ENCODE data around the gene TOX3. TPM values are rescaled to one million over a fixed set of nuclear protein-coding genes. Genes with fewer than 3 reads are reported as not detected.

TOX3 gene
- total RNA-seq, 1 experiment from 2014 or later: 20.2 TPM

DNA sequence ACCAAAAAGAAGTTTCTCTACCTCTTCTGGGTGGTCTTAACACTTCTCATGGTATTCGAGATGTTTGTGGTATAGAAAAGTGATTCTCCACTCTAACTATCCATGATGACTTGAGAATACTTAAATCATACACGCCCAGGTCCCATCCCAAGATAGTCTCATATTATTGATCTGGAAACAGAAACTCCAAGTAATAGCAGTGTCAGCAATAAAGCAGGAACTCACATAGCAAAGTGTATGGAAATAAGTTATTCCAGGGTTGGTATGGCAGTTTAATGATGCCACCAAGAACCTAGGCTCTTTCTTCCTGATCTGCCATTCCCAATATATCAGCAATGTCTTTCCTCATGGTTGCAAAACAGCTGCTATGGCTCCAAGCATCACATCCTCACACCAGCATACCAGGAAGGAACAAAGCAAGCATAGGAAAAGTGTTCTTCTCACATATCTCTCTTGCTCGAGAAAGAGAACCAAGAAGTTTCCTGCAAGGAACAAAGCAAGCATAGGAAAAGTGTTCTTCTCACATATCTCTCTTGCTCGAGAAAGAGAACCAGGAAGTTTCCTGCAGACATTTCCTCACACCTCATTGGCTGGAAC, 23.6 kb upstream of the TOX3 start:
- ChIA-PET CTCF (no interaction called here), POLR2A (no interaction called here)
- ATAC-seq: no peak

DNA sequence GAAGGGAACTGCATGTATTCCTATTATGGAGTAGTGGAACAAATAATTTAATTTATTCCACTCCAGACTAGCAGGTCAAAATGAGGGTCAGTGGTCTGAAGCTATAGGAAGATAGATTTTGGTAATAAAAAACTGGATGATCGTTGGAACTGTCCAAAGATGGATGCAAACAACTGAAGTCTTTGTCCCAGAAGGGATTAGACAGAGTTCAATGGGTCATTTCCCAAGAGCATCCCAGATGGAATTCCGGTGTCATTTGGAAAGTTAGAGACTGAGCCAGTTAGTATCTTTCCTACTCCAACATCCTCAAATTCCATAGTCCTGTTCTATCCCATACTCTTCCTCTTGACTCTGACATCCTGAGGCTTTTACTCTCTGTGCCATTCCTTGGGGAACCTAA, 22.8 kb upstream of the TOX3 start:
- TF ChIP-seq NR1H2 (CRISPR knock-in tag; IDR thresholded peaks at IDR 0.05): no peak
- no peak for TF ChIP-seq JAZF1 (CRISPR knock-in tag; IDR thresholded peaks at IDR 0.05)
- no peak for TF ChIP-seq RORB (CRISPR knock-in tag; IDR thresholded peaks at IDR 0.05)
- TF ChIP-seq, protein P1, sequence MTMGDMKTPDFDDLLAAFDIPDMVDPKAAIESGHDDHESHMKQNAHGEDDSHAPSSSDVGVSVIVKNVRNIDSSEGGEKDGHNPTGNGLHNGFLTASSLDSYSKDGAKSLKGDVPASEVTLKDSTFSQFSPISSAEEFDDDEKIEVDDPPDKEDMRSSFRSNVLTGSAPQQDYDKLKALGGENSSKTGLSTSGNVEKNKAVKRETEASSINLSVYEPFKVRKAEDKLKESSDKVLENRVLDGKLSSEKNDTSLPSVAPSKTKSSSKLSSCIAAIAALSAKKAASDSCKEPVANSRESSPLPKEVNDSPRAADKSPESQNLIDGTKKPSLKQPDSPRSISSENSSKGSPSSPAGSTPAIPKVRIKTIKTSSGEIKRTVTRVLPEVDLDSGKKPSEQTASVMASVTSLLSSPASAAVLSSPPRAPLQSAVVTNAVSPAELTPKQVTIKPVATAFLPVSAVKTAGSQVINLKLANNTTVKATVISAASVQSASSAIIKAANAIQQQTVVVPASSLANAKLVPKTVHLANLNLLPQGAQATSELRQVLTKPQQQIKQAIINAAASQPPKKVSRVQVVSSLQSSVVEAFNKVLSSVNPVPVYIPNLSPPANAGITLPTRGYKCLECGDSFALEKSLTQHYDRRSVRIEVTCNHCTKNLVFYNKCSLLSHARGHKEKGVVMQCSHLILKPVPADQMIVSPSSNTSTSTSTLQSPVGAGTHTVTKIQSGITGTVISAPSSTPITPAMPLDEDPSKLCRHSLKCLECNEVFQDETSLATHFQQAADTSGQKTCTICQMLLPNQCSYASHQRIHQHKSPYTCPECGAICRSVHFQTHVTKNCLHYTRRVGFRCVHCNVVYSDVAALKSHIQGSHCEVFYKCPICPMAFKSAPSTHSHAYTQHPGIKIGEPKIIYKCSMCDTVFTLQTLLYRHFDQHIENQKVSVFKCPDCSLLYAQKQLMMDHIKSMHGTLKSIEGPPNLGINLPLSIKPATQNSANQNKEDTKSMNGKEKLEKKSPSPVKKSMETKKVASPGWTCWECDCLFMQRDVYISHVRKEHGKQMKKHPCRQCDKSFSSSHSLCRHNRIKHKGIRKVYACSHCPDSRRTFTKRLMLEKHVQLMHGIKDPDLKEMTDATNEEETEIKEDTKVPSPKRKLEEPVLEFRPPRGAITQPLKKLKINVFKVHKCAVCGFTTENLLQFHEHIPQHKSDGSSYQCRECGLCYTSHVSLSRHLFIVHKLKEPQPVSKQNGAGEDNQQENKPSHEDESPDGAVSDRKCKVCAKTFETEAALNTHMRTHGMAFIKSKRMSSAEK (CRISPR knock-in tag; IDR thresholded peaks at IDR 0.05; ENCODE audit: borderline replicate concordance): no peak
- no peak for TF ChIP-seq SMAD4 (CRISPR knock-in tag; IDR thresholded peaks at IDR 0.05)
- TF ChIP-seq CREB1 (CRISPR knock-in tag; IDR thresholded peaks at IDR 0.05): no peak
- no peak for TF ChIP-seq ESRRA (CRISPR knock-in tag; IDR thresholded peaks at IDR 0.05; ENCODE audit: borderline replicate concordance)
- TF ChIP-seq OVOL2 (CRISPR knock-in tag; IDR thresholded peaks at IDR 0.05; ENCODE audit: borderline replicate concordance): no peak
- TF ChIP-seq, protein P2, sequence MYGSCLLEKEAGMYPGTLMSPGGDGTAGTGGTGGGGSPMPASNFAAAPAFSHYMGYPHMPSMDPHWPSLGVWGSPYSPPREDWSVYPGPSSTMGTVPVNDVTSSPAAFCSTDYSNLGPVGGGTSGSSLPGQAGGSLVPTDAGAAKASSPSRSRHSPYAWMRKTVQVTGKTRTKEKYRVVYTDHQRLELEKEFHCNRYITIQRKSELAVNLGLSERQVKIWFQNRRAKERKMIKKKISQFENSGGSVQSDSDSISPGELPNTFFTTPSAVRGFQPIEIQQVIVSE (CRISPR knock-in tag; IDR thresholded peaks at IDR 0.05; ENCODE audit: borderline replicate concordance): no peak
- TF ChIP-seq, protein P3, sequence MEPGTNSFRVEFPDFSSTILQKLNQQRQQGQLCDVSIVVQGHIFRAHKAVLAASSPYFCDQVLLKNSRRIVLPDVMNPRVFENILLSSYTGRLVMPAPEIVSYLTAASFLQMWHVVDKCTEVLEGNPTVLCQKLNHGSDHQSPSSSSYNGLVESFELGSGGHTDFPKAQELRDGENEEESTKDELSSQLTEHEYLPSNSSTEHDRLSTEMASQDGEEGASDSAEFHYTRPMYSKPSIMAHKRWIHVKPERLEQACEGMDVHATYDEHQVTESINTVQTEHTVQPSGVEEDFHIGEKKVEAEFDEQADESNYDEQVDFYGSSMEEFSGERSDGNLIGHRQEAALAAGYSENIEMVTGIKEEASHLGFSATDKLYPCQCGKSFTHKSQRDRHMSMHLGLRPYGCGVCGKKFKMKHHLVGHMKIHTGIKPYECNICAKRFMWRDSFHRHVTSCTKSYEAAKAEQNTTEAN (CRISPR knock-in tag; IDR thresholded peaks at IDR 0.05): no peak
- no peak for TF ChIP-seq ZNF138 (CRISPR knock-in tag; conservative IDR thresholded peaks at IDR 0.05)
- Mint-ChIP-seq H3K27ac (no peak overlapping the region), H3K4me3 (no peak overlapping the region), H3K36me3 (peaks cover 5% of the 10 kb centered on the region; the same call in 1 of the 2 replicates), H3K9me3 (peaks cover 12% of the 10 kb centered on the region), H3K4me1 (peaks cover 18% of the 10 kb centered on the region), H3K27me3 (ENCODE audit: low read depth) (no peaks in the 10 kb centered on the region; the same call in 1 of the 2 replicates)
- DNase-seq (ENCODE audit: low spot score) (no peak), ATAC-seq (no peak)
- POLR2A ChIA-PET: no interaction called here
- CTCF ChIA-PET: no interaction called here

More for the DNA sequence above, 23.6 kb upstream of the TOX3 start:
- TF ChIP-seq GABPB1 (CRISPR knock-in tag; IDR thresholded peaks at IDR 0.05) (no peak), EMX1 (CRISPR knock-in tag; IDR thresholded peaks at IDR 0.05) (no peak), TCF7 (CRISPR knock-in tag; IDR thresholded peaks at IDR 0.05; ENCODE audit: low read depth) (no peak), TEAD1 (CRISPR knock-in tag; IDR thresholded peaks at IDR 0.05) (no peak)
- TF ChIP-seq, protein P4, sequence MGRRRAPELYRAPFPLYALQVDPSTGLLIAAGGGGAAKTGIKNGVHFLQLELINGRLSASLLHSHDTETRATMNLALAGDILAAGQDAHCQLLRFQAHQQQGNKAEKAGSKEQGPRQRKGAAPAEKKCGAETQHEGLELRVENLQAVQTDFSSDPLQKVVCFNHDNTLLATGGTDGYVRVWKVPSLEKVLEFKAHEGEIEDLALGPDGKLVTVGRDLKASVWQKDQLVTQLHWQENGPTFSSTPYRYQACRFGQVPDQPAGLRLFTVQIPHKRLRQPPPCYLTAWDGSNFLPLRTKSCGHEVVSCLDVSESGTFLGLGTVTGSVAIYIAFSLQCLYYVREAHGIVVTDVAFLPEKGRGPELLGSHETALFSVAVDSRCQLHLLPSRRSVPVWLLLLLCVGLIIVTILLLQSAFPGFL (CRISPR knock-in tag; IDR thresholded peaks at IDR 0.05; ENCODE audit: borderline replicate concordance): no peak
- no peak overlapping the region for H3K27ac Mint-ChIP-seq
- H3K36me3 Mint-ChIP-seq: peaks cover 5% of the 10 kb centered on the region; the same call in 1 of the 2 replicates
- H3K4me1 Mint-ChIP-seq: peaks cover 10% of the 10 kb centered on the region
- H3K4me3 Mint-ChIP-seq: no peak overlapping the region
- DNase-seq (ENCODE audit: low spot score): no peak
- H3K27me3 Mint-ChIP-seq (ENCODE audit: low read depth): no peaks in the 10 kb centered on the region
- peaks cover 12% of the 10 kb centered on the region for H3K9me3 Mint-ChIP-seq

Data from WTC11 (cell line).